OCI-LY1 (cell line): ENCODE data around the gene TRAPPC4.
"Not testable (repeated sequence)": the region's sequence is repeated elsewhere in the genome, so short reads cannot be mapped to it uniquely, and the experiment has no call there.

Experiments
- H2AFZ ChIP-seq: fragments of 200-600 bp; sonication (generic), shearing (Covaris generic); 2 replicates; pipeline ENCODE4 v1.6.0; 2014; ENCODE audit warnings: antibody characterized with exemption, mild to moderate bottlenecking, low read length
- H3F3A ChIP-seq: fragments of 200-600 bp; sonication (generic), shearing (Covaris generic); 2 replicates; pipeline ENCODE4 v1.6.0; 2014; ENCODE audit warnings: mild to moderate bottlenecking, antibody characterized with exemption, low read length, moderate library complexity; ENCODE audit not compliant: insufficient read depth
- H3K27ac ChIP-seq: fragments of 200-600 bp; sonication (generic); 2 replicates; pipeline ENCODE4 v1.5.1; 2014; ENCODE audit warnings: low read length, mixed run types, mild to moderate bottlenecking, low read depth; ENCODE audit not compliant: poor library complexity, severe bottlenecking
- H3K27me3 ChIP-seq: fragments of 200-600 bp; sonication (generic); 2 replicates; pipeline ENCODE4 v1.6.0; 2014; ENCODE audit warnings: antibody characterized with exemption, mild to moderate bottlenecking, low read length, moderate library complexity; ENCODE audit not compliant: insufficient read depth
- H3K36me3 ChIP-seq: fragments of 200-600 bp; sonication (generic); 2 replicates; pipeline ENCODE4 v1.6.1; 2014; ENCODE audit warnings: mild to moderate bottlenecking, antibody characterized with exemption, low read length, moderate library complexity, mixed read lengths; ENCODE audit not compliant: insufficient read depth
- H3K4me1 ChIP-seq: fragments of 200-600 bp; sonication (generic); 2 replicates; pipeline ENCODE4 v1.5.1; 2014; ENCODE audit warnings: mild to moderate bottlenecking, low read length, moderate library complexity; ENCODE audit not compliant: insufficient read depth, severe bottlenecking
- H3K4me2 ChIP-seq: fragments of 200-600 bp; sonication (generic), shearing (Covaris generic); 2 replicates; pipeline ENCODE4 v1.6.1; 2014; ENCODE audit warnings: low read length
- H3K4me3 ChIP-seq: fragments of 200-600 bp; sonication (generic); 2 replicates; pipeline ENCODE4 v1.5.1; 2014; ENCODE audit warnings: low read length, low read depth, mild to moderate bottlenecking, mixed read lengths; ENCODE audit not compliant: poor library complexity, severe bottlenecking
- H3K79me2 ChIP-seq: fragments of 200-600 bp; shearing (Covaris generic); 2 replicates; pipeline ENCODE4 v1.6.1; 2016; ENCODE audit warnings: mixed run types, low read length, mixed read lengths; ENCODE audit not compliant: insufficient read depth
- H3K9ac ChIP-seq: fragments of 200-600 bp; sonication (generic), shearing (Covaris generic); 2 replicates; pipeline ENCODE4 v1.6.1; 2014; ENCODE audit warnings: mild to moderate bottlenecking, low read length, mixed read lengths
- H3K9me2 ChIP-seq: fragments of 200-600 bp; sonication (generic), shearing (Covaris generic); 2 replicates; pipeline ENCODE4 v1.6.1; 2014; ENCODE audit warnings: low read depth, mild to moderate bottlenecking, low read length, mixed read lengths
- H3K9me3 ChIP-seq: fragments of 200-600 bp; shearing (Covaris generic); 2 replicates; pipeline ENCODE4 v1.6.1; 2014; ENCODE audit warnings: low read length, mixed read lengths
- H4K20me1 ChIP-seq: fragments of 200-600 bp; sonication (generic), shearing (Covaris generic); 2 replicates; pipeline ENCODE4 v1.6.0; 2016; ENCODE audit warnings: mild to moderate bottlenecking, low read length; ENCODE audit not compliant: insufficient read depth
- EZH2 ChIP-seq: fragments of 200-600 bp; sonication (generic), shearing (Covaris generic); IDR thresholded peaks from 2 replicates; pipeline ENCODE4 v1.8.0; 2017; ENCODE audit warnings: borderline replicate concordance, mixed run types, mild to moderate bottlenecking, antibody characterized with exemption, low read length, moderate library complexity, mixed read lengths
- TF ChIP-seq, protein P1 (sequence below): fragments of 200-600 bp; sonication (generic), shearing (Covaris generic); IDR thresholded peaks from 2 replicates; pipeline ENCODE4 v1.5.1; 2017; ENCODE audit warnings: mild to moderate bottlenecking, antibody characterized with exemption, low read length, moderate library complexity, mixed read lengths

Gene TRAPPC4

DNA sequence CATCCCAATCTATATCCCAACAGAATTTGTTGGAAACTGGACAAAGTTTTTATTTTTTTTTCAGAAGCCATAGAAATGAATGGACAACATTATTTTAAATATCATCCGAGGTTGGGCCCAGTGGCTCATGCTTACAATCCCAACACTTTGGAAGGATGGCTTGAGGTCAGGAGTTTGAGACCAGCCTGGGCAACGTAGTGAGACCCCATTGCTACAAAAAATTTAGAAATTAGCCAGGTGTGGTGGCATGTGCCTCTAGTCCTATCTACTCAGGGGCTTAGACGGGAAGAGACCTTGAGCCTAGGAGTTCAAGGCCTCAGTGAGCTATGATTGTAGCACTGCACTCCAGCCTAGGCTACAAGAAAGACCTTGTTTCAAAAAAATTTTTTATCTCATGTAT lies 16.2 kb downstream of the TRAPPC4 start:
- H3F3A ChIP-seq = no peaks in the 10 kb centered on the region
- H3K9me2 ChIP-seq = no peaks in the 10 kb centered on the region
- TF ChIP-seq, protein P1, sequence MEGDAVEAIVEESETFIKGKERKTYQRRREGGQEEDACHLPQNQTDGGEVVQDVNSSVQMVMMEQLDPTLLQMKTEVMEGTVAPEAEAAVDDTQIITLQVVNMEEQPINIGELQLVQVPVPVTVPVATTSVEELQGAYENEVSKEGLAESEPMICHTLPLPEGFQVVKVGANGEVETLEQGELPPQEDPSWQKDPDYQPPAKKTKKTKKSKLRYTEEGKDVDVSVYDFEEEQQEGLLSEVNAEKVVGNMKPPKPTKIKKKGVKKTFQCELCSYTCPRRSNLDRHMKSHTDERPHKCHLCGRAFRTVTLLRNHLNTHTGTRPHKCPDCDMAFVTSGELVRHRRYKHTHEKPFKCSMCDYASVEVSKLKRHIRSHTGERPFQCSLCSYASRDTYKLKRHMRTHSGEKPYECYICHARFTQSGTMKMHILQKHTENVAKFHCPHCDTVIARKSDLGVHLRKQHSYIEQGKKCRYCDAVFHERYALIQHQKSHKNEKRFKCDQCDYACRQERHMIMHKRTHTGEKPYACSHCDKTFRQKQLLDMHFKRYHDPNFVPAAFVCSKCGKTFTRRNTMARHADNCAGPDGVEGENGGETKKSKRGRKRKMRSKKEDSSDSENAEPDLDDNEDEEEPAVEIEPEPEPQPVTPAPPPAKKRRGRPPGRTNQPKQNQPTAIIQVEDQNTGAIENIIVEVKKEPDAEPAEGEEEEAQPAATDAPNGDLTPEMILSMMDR = no peak
- no peak for TF ChIP-seq EZH2
- no peaks in the 10 kb centered on the region for H4K20me1 ChIP-seq
- 0 out of 2 replicates have a peak, but pooled peaks cover 2% of the 10 kb centered on the region for H3K79me2 ChIP-seq
- H3K9ac ChIP-seq = no peak overlapping the region
- no peaks in the 10 kb centered on the region for H3K9me3 ChIP-seq
- H3K36me3 ChIP-seq = no peaks in the 10 kb centered on the region
- no peak overlapping the region for H2AFZ ChIP-seq
- peaks cover 11% of the 10 kb centered on the region for H3K4me1 ChIP-seq
- H3K27me3 ChIP-seq = no peaks in the 10 kb centered on the region
- no peak overlapping the region for H3K4me3 ChIP-seq
- H3K27ac ChIP-seq = no peak overlapping the region
- H3K4me2 ChIP-seq = no peak overlapping the region

DNA sequence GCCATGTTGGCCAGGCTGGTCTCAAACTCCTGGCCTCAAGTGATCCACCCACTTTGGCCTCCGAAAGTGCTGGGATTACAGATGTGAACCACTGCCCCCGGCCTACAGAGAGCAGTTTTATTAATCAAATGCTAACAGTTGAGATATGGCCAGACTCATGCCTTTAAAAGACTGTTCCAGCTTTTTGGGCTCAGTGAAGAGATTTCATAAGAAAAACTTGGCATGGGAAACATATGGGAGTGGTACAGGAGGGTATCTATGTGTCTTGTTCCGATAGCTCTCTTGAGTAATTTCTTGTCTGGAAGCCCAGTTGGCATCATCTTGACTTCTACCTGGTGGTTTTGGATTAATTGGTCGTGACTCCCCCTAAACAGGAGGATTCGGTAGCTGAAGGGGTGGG lies 20.3 kb downstream of the TRAPPC4 start:
- Histone ChIP-seq H3K79me2 (no peaks in the 10 kb centered on the region), H4K20me1 (no peaks in the 10 kb centered on the region), H3K4me3 (no peak overlapping the region), H3K9me2 (no peaks in the 10 kb centered on the region), H3K4me2 (no peak overlapping the region), H3K9ac (no peak overlapping the region), H2AFZ (no peak overlapping the region), H3K27ac (no peak overlapping the region), H3F3A (no peaks in the 10 kb centered on the region), H3K4me1 (peaks cover 12% of the 10 kb centered on the region), H3K9me3 (no peaks in the 10 kb centered on the region), H3K36me3 (no peaks in the 10 kb centered on the region), H3K27me3 (no peaks in the 10 kb centered on the region)
- no peak for TF ChIP-seq EZH2
- TF ChIP-seq, protein P1 = no peak

DNA sequence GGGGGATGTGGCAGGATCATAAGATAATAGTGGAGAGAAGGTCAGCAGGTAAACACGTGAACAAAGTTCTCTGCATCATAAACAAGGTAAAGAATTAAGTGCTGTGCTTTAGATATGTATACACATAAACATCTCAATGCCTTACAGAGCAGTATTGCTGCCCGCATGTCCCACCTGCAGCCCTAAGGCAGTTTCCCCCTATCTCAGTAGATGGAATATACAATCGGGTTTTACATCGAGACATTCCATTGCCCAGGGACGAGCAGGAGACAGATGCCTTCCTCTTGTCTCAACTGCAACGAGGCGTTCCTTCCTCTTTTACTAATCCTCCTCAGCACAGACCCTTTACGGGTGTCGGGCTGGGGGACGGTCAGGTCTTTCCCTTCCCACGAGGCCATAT lies 20.9 kb downstream of the TRAPPC4 start:
- H3F3A ChIP-seq, H3K4me3 ChIP-seq, H3K79me2 ChIP-seq, H2AFZ ChIP-seq, H3K27ac ChIP-seq, H4K20me1 ChIP-seq, H3K4me2 ChIP-seq, H3K27me3 ChIP-seq, H3K9ac ChIP-seq, H3K9me3 ChIP-seq, H3K9me2 ChIP-seq, H3K36me3 ChIP-seq: not testable (repeated sequence)
- peaks cover 12% of the 10 kb centered on the region for H3K4me1 ChIP-seq

DNA sequence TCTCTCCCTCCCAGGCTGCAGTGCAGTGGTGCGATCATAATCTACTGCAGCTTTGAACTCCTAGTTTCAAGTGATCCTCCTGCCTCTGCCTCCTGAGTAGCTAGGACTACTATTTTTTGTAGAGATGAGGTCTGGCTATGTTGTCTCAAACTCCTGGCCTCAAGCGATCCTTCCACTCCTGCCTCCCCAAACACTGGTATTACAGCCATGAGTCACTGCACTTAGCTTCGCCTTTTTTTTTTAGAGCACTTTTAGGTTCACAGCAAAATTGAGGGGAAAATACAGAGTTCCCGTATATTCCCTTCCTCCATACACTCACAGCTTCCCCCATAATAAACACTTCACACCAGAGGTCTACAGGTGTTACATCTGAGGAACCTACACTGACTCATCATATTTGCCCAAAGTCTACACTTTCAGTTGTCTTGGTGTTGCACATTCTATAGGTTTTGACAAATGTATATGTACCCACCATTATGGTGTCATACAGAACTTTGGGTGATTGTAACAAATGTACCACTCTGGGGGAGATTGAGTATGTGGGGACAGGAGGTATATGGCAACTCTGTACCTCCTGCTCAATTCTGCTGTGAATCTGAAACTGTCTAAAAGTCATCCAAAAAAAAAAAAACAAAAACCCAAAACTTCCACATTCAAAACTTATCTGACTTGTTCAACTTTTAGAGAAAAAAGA lies 23.4 kb downstream of the TRAPPC4 start:
- H3K79me2 ChIP-seq = no peaks in the 10 kb centered on the region
- H3K36me3 ChIP-seq = peaks cover 21% of the 10 kb centered on the region
- H4K20me1 ChIP-seq = no peaks in the 10 kb centered on the region
- no peaks in the 10 kb centered on the region for H3K27me3 ChIP-seq
- no peaks in the 10 kb centered on the region for H3K9me2 ChIP-seq
- H3K9me3 ChIP-seq = no peaks in the 10 kb centered on the region
- H3K27ac ChIP-seq = no peak overlapping the region
- no peaks in the 10 kb centered on the region for H3F3A ChIP-seq
- TF ChIP-seq, protein P1 = no peak
- no peak for TF ChIP-seq EZH2
- no peak overlapping the region for H3K4me2 ChIP-seq
- H2AFZ ChIP-seq = no peak overlapping the region
- H3K4me3 ChIP-seq = no peak overlapping the region
- H3K4me1 ChIP-seq = peaks cover 12% of the 10 kb centered on the region
- H3K9ac ChIP-seq = no peak overlapping the region
